ENCODE measurements around the gene GABBR2. TPM values are rescaled to one million over a fixed set of nuclear protein-coding genes. Genes with fewer than 3 reads are reported as not detected.

GABBR2 gene
- total and polyA plus RNA-seq, 9 of the 15 experiments (the other 6 are each of a cell fraction or from before 2014, with no cell fraction given) = 0.15 to 1.9 (median 0.32) TPM

DNA sequence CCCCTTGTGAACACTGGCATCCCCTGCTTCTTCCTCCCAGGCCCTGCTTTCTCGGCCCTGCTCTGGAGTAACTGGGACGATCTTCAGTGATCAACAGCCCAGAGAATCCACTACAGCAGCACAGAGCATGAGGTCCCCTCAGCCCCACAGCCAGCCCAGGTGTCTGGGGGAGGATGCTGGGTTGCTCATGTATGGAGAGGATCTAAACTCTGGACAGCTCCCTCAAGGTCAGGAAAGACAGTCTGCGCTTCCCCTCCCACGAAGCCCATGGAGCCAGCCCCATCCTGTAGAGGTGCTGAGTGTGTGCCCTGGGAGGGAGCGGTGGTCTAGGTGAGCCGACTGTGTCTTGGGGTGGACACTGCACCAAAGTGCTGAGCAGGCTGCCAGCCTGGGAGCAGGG lies 190.2 kb downstream of the GABBR2 start:
- 46% methylated on average over 6 of the region's 6 CpGs for WGBS (ENCODE audit: insufficient coverage, low coverage, missing lambda C conversion rate)
- H3K9me3 ChIP-seq (replicated peaks; ENCODE audit: control insufficient read depth, insufficient read depth, low read depth, low read length) = no peaks in the 10 kb centered on the region
- no peak overlapping the region for H2AFZ ChIP-seq (ENCODE audit: low read depth, low read length)
- no peaks in the 10 kb centered on the region for H3K79me2 ChIP-seq (ENCODE audit: control insufficient read depth, insufficient read depth, low read length)
- no peak for FAIRE-seq
- TF ChIP-seq, protein P1, sequence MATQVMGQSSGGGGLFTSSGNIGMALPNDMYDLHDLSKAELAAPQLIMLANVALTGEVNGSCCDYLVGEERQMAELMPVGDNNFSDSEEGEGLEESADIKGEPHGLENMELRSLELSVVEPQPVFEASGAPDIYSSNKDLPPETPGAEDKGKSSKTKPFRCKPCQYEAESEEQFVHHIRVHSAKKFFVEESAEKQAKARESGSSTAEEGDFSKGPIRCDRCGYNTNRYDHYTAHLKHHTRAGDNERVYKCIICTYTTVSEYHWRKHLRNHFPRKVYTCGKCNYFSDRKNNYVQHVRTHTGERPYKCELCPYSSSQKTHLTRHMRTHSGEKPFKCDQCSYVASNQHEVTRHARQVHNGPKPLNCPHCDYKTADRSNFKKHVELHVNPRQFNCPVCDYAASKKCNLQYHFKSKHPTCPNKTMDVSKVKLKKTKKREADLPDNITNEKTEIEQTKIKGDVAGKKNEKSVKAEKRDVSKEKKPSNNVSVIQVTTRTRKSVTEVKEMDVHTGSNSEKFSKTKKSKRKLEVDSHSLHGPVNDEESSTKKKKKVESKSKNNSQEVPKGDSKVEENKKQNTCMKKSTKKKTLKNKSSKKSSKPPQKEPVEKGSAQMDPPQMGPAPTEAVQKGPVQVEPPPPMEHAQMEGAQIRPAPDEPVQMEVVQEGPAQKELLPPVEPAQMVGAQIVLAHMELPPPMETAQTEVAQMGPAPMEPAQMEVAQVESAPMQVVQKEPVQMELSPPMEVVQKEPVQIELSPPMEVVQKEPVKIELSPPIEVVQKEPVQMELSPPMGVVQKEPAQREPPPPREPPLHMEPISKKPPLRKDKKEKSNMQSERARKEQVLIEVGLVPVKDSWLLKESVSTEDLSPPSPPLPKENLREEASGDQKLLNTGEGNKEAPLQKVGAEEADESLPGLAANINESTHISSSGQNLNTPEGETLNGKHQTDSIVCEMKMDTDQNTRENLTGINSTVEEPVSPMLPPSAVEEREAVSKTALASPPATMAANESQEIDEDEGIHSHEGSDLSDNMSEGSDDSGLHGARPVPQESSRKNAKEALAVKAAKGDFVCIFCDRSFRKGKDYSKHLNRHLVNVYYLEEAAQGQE (IDR thresholded peaks at IDR 0.05; ENCODE audit: borderline replicate concordance) = peak; percentile 60
- TF ChIP-seq, protein P1 (CRISPR knock-in tag; IDR thresholded peaks at IDR 0.05; ENCODE audit: low read depth) = no peak
- TF ChIP-seq, protein P2, sequence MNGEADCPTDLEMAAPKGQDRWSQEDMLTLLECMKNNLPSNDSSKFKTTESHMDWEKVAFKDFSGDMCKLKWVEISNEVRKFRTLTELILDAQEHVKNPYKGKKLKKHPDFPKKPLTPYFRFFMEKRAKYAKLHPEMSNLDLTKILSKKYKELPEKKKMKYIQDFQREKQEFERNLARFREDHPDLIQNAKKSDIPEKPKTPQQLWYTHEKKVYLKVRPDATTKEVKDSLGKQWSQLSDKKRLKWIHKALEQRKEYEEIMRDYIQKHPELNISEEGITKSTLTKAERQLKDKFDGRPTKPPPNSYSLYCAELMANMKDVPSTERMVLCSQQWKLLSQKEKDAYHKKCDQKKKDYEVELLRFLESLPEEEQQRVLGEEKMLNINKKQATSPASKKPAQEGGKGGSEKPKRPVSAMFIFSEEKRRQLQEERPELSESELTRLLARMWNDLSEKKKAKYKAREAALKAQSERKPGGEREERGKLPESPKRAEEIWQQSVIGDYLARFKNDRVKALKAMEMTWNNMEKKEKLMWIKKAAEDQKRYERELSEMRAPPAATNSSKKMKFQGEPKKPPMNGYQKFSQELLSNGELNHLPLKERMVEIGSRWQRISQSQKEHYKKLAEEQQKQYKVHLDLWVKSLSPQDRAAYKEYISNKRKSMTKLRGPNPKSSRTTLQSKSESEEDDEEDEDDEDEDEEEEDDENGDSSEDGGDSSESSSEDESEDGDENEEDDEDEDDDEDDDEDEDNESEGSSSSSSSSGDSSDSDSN (IDR thresholded peaks at IDR 0.05; ENCODE audit: borderline replicate concordance in 1 of 2, low read depth in 2 of 2, low read length in 2 of 2) = no peak
- H3K4me2 ChIP-seq (ENCODE audit: insufficient read depth, low read length) = no peak overlapping the region
- no peak overlapping the region for H3K9ac ChIP-seq (ENCODE audit: insufficient read depth in 1 of 2, low read depth in 2 of 2, low read length in 2 of 2)
- CTCF ChIA-PET (ENCODE audit: low intra/inter-chr PET ratio) = no interaction called here
- no peaks in the 10 kb centered on the region for H3K27me3 ChIP-seq (ENCODE audit: control insufficient read depth in 2 of 2, insufficient read depth in 2 of 2, low read length in 2 of 2)
- ATAC-seq = no peak
- H3K9me1 ChIP-seq (ENCODE audit: control insufficient read depth, insufficient read depth, low read length) = no peaks in the 10 kb centered on the region
- POLR2A ChIA-PET = interaction anchor here (0.6 kb wide), 1 partner anchor 21 kb away, joined by 4 read pairs; no protein-coding TSS in a partner anchor
- no peak for DNase-seq (ENCODE audit: extremely low read depth in 1 of 4, low spot score in 3 of 4)
- no TSS peak for BruUV-seq (replicated peaks)
- intact Hi-C loops (cut with micrococcal nuclease) = no loop called here
- H4K20me1 ChIP-seq (replicated peaks; ENCODE audit: control insufficient read depth, insufficient read depth, low read length) = no peaks in the 10 kb centered on the region
- no peak overlapping the region for H3K4me3 ChIP-seq
- no peak overlapping the region for H3K27ac ChIP-seq (ENCODE audit: extremely low read depth, low read depth, low read length)
- no peaks in the 10 kb centered on the region for H3K4me1 ChIP-seq (replicated peaks in 1 of 2; ENCODE audit: control insufficient read depth in 2 of 2, insufficient read depth in 2 of 2, low read length in 2 of 2)
- H3K36me3 ChIP-seq (ENCODE audit: control insufficient read depth, insufficient read depth, low read length) = no peaks in the 10 kb centered on the region
- in situ Hi-C loops (cut with MboI) = no loop called here

Data from K562 (cell line).